ENCODE measurements around the gene NUS1.

DNA sequence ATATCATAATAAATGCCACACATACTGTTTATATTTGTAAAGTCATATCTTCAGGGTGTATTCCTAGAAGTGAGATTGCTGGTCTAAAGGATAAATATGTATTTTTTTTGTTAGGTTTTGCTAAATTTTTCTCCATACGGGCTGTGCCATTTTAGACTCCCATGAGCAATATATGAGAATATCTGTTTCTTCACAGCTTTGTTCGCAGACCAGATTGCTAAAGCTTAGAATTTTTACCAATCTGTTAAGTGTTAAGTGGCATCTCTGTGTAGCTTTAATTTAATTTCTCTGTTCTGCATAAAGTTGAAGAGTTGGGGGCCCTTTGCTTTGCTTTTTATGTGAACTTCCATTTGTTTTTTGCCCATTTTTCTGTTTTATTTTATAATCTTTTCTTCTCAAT, 32.3 kb upstream of the NUS1 start:
- TF ChIP-seq, protein P1, sequence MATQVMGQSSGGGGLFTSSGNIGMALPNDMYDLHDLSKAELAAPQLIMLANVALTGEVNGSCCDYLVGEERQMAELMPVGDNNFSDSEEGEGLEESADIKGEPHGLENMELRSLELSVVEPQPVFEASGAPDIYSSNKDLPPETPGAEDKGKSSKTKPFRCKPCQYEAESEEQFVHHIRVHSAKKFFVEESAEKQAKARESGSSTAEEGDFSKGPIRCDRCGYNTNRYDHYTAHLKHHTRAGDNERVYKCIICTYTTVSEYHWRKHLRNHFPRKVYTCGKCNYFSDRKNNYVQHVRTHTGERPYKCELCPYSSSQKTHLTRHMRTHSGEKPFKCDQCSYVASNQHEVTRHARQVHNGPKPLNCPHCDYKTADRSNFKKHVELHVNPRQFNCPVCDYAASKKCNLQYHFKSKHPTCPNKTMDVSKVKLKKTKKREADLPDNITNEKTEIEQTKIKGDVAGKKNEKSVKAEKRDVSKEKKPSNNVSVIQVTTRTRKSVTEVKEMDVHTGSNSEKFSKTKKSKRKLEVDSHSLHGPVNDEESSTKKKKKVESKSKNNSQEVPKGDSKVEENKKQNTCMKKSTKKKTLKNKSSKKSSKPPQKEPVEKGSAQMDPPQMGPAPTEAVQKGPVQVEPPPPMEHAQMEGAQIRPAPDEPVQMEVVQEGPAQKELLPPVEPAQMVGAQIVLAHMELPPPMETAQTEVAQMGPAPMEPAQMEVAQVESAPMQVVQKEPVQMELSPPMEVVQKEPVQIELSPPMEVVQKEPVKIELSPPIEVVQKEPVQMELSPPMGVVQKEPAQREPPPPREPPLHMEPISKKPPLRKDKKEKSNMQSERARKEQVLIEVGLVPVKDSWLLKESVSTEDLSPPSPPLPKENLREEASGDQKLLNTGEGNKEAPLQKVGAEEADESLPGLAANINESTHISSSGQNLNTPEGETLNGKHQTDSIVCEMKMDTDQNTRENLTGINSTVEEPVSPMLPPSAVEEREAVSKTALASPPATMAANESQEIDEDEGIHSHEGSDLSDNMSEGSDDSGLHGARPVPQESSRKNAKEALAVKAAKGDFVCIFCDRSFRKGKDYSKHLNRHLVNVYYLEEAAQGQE (IDR thresholded peaks at IDR 0.05; ENCODE audit: borderline replicate concordance in 1 of 2, low read depth in 1 of 2, low read length in 2 of 2): no peak
- TF ChIP-seq, protein P2, sequence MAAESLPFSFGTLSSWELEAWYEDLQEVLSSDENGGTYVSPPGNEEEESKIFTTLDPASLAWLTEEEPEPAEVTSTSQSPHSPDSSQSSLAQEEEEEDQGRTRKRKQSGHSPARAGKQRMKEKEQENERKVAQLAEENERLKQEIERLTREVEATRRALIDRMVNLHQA (CRISPR knock-in tag; IDR thresholded peaks at IDR 0.05): no peak
- no peak for TF ChIP-seq ZNF138 (CRISPR knock-in tag; IDR thresholded peaks at IDR 0.05; ENCODE audit: low read depth)
- TF ChIP-seq ZNF607 (CRISPR knock-in tag; IDR thresholded peaks at IDR 0.05; ENCODE audit: borderline replicate concordance): no peak
- TF ChIP-seq, protein P3, sequence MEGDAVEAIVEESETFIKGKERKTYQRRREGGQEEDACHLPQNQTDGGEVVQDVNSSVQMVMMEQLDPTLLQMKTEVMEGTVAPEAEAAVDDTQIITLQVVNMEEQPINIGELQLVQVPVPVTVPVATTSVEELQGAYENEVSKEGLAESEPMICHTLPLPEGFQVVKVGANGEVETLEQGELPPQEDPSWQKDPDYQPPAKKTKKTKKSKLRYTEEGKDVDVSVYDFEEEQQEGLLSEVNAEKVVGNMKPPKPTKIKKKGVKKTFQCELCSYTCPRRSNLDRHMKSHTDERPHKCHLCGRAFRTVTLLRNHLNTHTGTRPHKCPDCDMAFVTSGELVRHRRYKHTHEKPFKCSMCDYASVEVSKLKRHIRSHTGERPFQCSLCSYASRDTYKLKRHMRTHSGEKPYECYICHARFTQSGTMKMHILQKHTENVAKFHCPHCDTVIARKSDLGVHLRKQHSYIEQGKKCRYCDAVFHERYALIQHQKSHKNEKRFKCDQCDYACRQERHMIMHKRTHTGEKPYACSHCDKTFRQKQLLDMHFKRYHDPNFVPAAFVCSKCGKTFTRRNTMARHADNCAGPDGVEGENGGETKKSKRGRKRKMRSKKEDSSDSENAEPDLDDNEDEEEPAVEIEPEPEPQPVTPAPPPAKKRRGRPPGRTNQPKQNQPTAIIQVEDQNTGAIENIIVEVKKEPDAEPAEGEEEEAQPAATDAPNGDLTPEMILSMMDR (CRISPR knock-in tag; IDR thresholded peaks at IDR 0.05): no peak
- TF ChIP-seq, protein P4, sequence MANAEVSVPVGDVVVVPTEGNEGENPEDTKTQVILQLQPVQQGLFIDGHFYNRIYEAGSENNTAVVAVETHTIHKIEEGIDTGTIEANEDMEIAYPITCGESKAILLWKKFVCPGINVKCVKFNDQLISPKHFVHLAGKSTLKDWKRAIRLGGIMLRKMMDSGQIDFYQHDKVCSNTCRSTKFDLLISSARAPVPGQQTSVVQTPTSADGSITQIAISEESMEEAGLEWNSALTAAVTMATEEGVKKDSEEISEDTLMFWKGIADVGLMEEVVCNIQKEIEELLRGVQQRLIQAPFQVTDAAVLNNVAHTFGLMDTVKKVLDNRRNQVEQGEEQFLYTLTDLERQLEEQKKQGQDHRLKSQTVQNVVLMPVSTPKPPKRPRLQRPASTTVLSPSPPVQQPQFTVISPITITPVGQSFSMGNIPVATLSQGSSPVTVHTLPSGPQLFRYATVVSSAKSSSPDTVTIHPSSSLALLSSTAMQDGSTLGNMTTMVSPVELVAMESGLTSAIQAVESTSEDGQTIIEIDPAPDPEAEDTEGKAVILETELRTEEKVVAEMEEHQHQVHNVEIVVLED (CRISPR knock-in tag; IDR thresholded peaks at IDR 0.05; ENCODE audit: borderline replicate concordance): no peak
- no peak for TF ChIP-seq DPF2 (CRISPR knock-in tag; IDR thresholded peaks at IDR 0.05; ENCODE audit: borderline replicate concordance, low read depth)
- TF ChIP-seq ZZZ3 (CRISPR knock-in tag; IDR thresholded peaks at IDR 0.05; ENCODE audit: borderline replicate concordance): no peak
- TF ChIP-seq, protein P5, sequence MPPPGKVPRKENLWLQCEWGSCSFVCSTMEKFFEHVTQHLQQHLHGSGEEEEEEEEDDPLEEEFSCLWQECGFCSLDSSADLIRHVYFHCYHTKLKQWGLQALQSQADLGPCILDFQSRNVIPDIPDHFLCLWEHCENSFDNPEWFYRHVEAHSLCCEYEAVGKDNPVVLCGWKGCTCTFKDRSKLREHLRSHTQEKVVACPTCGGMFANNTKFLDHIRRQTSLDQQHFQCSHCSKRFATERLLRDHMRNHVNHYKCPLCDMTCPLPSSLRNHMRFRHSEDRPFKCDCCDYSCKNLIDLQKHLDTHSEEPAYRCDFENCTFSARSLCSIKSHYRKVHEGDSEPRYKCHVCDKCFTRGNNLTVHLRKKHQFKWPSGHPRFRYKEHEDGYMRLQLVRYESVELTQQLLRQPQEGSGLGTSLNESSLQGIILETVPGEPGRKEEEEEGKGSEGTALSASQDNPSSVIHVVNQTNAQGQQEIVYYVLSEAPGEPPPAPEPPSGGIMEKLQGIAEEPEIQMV (CRISPR knock-in tag; IDR thresholded peaks at IDR 0.05; ENCODE audit: low read depth): no peak
- no peak for TF ChIP-seq POLR2AphosphoS5 (IDR thresholded peaks at IDR 0.05; ENCODE audit: low read depth, low read length)
- no peak for TF ChIP-seq ZNF556 (CRISPR knock-in tag; IDR thresholded peaks at IDR 0.05; ENCODE audit: borderline replicate concordance)
- TF ChIP-seq, protein P6, sequence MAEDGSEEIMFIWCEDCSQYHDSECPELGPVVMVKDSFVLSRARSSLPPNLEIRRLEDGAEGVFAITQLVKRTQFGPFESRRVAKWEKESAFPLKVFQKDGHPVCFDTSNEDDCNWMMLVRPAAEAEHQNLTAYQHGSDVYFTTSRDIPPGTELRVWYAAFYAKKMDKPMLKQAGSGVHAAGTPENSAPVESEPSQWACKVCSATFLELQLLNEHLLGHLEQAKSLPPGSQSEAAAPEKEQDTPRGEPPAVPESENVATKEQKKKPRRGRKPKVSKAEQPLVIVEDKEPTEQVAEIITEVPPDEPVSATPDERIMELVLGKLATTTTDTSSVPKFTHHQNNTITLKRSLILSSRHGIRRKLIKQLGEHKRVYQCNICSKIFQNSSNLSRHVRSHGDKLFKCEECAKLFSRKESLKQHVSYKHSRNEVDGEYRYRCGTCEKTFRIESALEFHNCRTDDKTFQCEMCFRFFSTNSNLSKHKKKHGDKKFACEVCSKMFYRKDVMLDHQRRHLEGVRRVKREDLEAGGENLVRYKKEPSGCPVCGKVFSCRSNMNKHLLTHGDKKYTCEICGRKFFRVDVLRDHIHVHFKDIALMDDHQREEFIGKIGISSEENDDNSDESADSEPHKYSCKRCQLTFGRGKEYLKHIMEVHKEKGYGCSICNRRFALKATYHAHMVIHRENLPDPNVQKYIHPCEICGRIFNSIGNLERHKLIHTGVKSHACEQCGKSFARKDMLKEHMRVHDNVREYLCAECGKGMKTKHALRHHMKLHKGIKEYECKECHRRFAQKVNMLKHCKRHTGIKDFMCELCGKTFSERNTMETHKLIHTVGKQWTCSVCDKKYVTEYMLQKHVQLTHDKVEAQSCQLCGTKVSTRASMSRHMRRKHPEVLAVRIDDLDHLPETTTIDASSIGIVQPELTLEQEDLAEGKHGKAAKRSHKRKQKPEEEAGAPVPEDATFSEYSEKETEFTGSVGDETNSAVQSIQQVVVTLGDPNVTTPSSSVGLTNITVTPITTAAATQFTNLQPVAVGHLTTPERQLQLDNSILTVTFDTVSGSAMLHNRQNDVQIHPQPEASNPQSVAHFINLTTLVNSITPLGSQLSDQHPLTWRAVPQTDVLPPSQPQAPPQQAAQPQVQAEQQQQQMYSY (CRISPR knock-in tag; IDR thresholded peaks at IDR 0.05): no peak

Data from HepG2 (cell line).